Smooth muscle cell (in vitro differentiated cells): Measurements from ENCODE around the gene SHOC2. TPM values are rescaled to one million over a fixed set of nuclear protein-coding genes. Genes with fewer than 3 reads are reported as not detected.

Source experiments
- DNase-seq: peaks from one replicate; lab custom pipeline; 2025; ENCODE audit not compliant: unreplicated experiment; lab: John Stamatoyannopoulos, UW
- H2AFZ ChIP-seq: fragments of 200-600 bp; sonication (generic); 2 replicates; pipeline ENCODE4 v1.6.0; 2016; ENCODE audit warnings: antibody characterized with exemption, low read depth, mild to moderate bottlenecking
- H3F3A ChIP-seq: fragments of 200-600 bp; sonication (generic); 2 replicates; pipeline ENCODE4 v1.6.0; 2017; ENCODE audit warnings: antibody characterized with exemption, low read depth
- H3K27ac ChIP-seq: fragments of 200-600 bp; sonication (generic); 2 replicates; pipeline ENCODE4 v1.5.1; 2016; ENCODE audit warnings: low read depth, mild to moderate bottlenecking
- H3K27me3 ChIP-seq: fragments of 200-600 bp; sonication (generic); 2 replicates; pipeline ENCODE4 v1.6.1; 2016; ENCODE audit warnings: low read depth, mild to moderate bottlenecking
- H3K36me3 ChIP-seq: fragments of 200-600 bp; sonication (generic); 2 replicates; pipeline ENCODE4 v1.5.1; 2016; ENCODE audit warnings: low read depth
- H3K4me1 ChIP-seq: fragments of 200-600 bp; sonication (generic); 2 replicates; pipeline ENCODE4 v1.5.1; 2016; ENCODE audit warnings: low read depth
- H3K4me2 ChIP-seq: fragments of 200-600 bp; sonication (generic); 2 replicates; pipeline ENCODE4 v1.6.0; 2016; ENCODE audit warnings: mild to moderate bottlenecking
- H3K4me3 ChIP-seq: fragments of 200-600 bp; sonication (generic); 2 replicates; pipeline ENCODE4 v1.5.1; 2016; ENCODE audit warnings: mild to moderate bottlenecking
- H3K79me2 ChIP-seq: fragments of 200-600 bp; sonication (generic); 2 replicates; pipeline ENCODE4 v1.6.0; 2016; ENCODE audit warnings: low read depth, mild to moderate bottlenecking
- H3K9ac ChIP-seq: fragments of 200-600 bp; sonication (generic); 2 replicates; pipeline ENCODE4 v1.6.0; 2016; ENCODE audit warnings: low read depth
- H3K9me3 ChIP-seq: fragments of 200-600 bp; sonication (generic); replicated peaks from 2 replicates; pipeline ENCODE4 v1.5.1; 2016; ENCODE audit warnings: low read depth
- H4K20me1 ChIP-seq: fragments of 200-600 bp; sonication (generic); 2 replicates; pipeline ENCODE4 v1.6.0; 2016; ENCODE audit warnings: low read depth
- CTCF ChIP-seq: fragments of 200-600 bp; sonication (generic); IDR thresholded peaks from 2 replicates; pipeline ENCODE4 v1.5.1; 2017; ENCODE audit warnings: borderline replicate concordance, mild to moderate bottlenecking, antibody characterized with exemption; ENCODE audit not compliant: insufficient read depth, poor library complexity, severe bottlenecking
- WGBS: methylation state at CpG from one replicate; pipeline ENCODE4 v1.1.7; 2016; ENCODE audit warnings: low lambda C conversion rate; 5-methylcytosine and 5-hydroxymethylcytosine counted together
- polyA plus RNA-seq: library from polyadenylated mRNA; unstranded; fragments of >200 nt; fragmentation: Nextera tagmentation; extraction: Ambion mirVana; gene quantifications from 2 replicates; pipeline ENCODE4 v1.2.1, GENCODE V29; 2016
- total RNA-seq: library from RNA; depleted of rRNA; stranded (reverse); fragments of >200 nt; gene quantifications from 2 replicates; pipeline ENCODE4 v1.2.3, GENCODE V29; 2014

The SHOC2 gene
- total and polyA plus RNA-seq, 2 experiments from 2014 or later, result 19.3 to 45.1 TPM

GRCh38 chr10:110960333-110960712 lies 40.9 kb downstream of the SHOC2 start:
- Histone ChIP-seq H2AFZ (no peak overlapping the region), H3K4me3 (no peak overlapping the region), H4K20me1 (peaks cover 100% of the 10 kb centered on the region), H3K4me2 (no peak overlapping the region), H3K27me3 (no peaks in the 10 kb centered on the region), H3K9me3 (no peaks in the 10 kb centered on the region), H3K79me2 (peaks cover 95% of the 10 kb centered on the region), H3K36me3 (no peaks in the 10 kb centered on the region), H3K9ac (no peak overlapping the region), H3F3A (no peaks in the 10 kb centered on the region), H3K4me1 (no peaks in the 10 kb centered on the region), H3K27ac (no peak overlapping the region)
- DNase-seq, result no peak
- no peak for TF ChIP-seq CTCF
- WGBS, result 92% methylated on average over 1 of the region's 1 CpG

- H3K4me2 ChIP-seq, result no peak overlapping the region
- no peak for DNase-seq
- no peaks in the 10 kb centered on the region for H3K9me3 ChIP-seq
- H3K9ac ChIP-seq, result no peak overlapping the region
- TF ChIP-seq CTCF, result no peak
- no peaks in the 10 kb centered on the region for H3K4me1 ChIP-seq
- H3F3A ChIP-seq, result no peaks in the 10 kb centered on the region
- peaks cover 100% of the 10 kb centered on the region for H4K20me1 ChIP-seq
- WGBS, result 98% methylated on average over 2 of the region's 2 CpGs
- H3K4me3 ChIP-seq, result no peak overlapping the region
- peaks cover 95% of the 10 kb centered on the region for H3K79me2 ChIP-seq
- no peaks in the 10 kb centered on the region for H3K27me3 ChIP-seq
- H2AFZ ChIP-seq, result no peak overlapping the region
- H3K36me3 ChIP-seq, result no peaks in the 10 kb centered on the region
- H3K27ac ChIP-seq, result no peak overlapping the region
Observed at GRCh38 chr10:110962443-110962842, 43.0 kb downstream of the SHOC2 start.

- Histone ChIP-seq H3K27ac (no peak overlapping the region), H2AFZ (no peak overlapping the region), H3F3A (no peaks in the 10 kb centered on the region), H3K9ac (no peak overlapping the region), H3K4me3 (no peak overlapping the region), H3K4me1 (no peaks in the 10 kb centered on the region), H3K36me3 (no peaks in the 10 kb centered on the region), H3K4me2 (no peak overlapping the region), H3K79me2 (peaks cover 95% of the 10 kb centered on the region), H3K27me3 (no peaks in the 10 kb centered on the region), H3K9me3 (no peaks in the 10 kb centered on the region), H4K20me1 (peaks cover 100% of the 10 kb centered on the region)
- no peak for TF ChIP-seq CTCF
- WGBS, result 78% methylated on average over 2 of the region's 2 CpGs
- DNase-seq, result no peak
Observed at GRCh38 chr10:110963162-110963561, 43.8 kb downstream of the SHOC2 start.

GRCh38 chr10:110964681-110965080 lies 45.3 kb downstream of the SHOC2 start:
- TF ChIP-seq CTCF, result no peak
- WGBS, result 90% methylated on average over 5 of the region's 5 CpGs
- Histone ChIP-seq H3K9ac (no peak overlapping the region), H2AFZ (no peak overlapping the region), H3K9me3 (no peaks in the 10 kb centered on the region), H3K36me3 (no peaks in the 10 kb centered on the region), H3K4me3 (no peak overlapping the region), H3K4me1 (no peaks in the 10 kb centered on the region), H3K27me3 (no peaks in the 10 kb centered on the region), H3K79me2 (peaks cover 99% of the 10 kb centered on the region), H3K27ac (no peak overlapping the region), H3F3A (no peaks in the 10 kb centered on the region), H3K4me2 (no peak overlapping the region), H4K20me1 (peaks cover 98% of the 10 kb centered on the region)
- no peak for DNase-seq
